HG03442 (cell line): ENCODE results near the gene SEPTIN3.

Experiments
- ATAC-seq: cut with Tn5 transposase; IDR thresholded peaks from one replicate; pipeline ENCODE4 v1.9.1; 2021; ENCODE audit warnings: mild to moderate bottlenecking, moderate library complexity; ENCODE audit not compliant: unreplicated experiment

The SEPTIN3 gene

DNA sequence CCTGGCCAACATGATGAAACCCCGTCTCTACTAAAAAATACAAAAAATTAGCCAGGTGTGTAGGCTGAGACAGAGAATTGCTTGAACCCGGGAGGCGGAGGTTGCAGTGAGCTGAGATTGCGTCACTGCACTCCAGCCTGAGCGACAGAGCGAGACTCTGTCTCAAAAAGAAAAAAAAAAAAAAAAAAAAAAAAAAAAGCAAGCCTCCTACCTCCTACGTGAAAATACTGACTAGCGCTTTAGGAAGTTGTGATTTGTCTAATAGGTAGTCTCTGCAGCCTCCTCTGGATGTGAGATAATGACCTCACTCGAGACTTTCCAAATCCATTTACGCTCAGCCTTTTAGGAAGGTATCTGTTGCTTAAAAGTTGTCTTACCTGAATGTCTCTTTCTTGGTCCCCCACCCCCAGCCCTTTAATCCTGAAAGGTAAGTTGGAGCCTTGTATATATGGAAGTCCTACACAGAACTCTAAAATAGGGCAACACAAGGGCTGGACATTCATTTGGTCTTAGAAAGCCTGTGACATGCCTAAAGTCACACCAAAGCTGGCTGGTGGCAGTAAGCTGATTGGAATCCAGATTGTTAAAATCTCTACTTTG lies 5.5 kb downstream of the SEPTIN3 start:
- no peak for ATAC-seq

DNA sequence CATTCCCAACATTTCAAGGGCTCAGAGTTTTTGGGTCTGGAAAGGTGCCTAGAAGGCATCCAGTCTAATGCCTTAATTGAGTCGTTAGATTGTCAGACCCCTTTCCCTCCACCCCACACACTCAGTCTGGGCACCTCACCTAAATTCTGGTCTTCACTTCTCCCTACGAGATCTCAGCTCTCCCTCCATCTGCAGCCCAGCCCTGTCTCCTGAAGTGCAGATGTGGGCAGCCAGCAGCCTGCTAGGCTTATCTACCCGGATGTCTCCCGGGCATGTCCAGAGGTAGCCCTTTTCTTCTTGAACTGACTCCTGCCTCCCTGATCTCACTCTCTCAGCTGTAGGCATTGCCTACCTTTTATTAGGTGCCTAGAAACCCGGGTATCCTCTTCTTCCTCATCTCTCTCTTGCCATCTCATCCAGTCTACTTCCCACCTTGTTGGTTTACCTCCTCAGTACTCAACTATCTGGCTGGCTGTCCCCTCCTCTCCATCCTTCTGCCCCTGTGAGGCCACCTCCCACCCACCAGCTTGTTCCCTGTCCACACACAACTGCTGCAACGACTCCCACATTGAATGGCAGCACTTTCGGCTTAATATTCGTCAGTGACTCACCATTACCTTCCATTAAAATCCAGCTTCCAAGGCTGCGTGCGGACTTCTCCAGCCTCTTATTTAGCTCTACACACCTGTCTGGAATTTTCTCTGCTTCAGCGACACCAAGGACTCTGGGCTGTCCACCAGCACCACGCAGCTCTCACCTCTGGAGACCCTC lies 6.2 kb downstream of the SEPTIN3 start:
- ATAC-seq, result no peak

DNA sequence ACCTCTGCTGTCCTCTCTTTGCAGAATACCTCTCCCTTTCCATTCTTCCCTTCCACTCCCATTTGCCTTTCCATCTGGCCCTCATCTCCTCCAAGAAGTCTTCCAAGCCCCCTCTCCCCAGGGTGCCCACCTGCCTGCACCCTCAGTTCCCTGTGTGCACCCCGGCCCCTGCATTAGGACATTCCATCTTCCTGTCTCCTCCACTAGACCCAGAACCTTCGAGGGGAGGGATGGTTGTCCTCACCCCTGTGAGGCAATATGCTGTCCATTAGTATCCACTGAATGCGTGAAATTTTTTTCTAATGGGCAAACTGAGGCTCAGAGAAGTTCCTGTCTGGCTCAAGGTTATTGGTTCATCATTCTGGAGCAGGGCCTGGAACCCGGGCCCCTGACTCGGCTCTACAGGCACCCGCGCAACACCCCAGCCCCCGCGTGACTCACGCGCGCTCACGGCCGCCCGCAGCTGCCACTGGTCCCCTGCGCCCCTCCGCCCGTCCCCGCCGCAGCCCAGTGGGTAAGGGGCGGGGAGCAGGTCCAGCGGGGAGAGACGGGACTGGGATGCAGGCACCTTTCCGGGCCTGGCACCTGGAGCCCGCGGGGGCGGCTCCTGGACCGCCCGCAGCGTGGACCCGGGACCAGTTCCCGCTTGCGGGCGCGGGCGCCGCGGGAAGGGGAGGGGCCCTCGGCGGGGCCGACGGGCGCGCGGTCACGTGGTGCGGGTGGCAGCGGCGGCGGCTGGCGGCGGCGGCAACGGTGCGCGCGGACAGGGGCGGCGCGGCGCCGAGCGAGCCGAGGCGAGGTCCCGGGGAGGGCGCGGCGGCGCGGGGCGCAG lies 7.0 kb downstream of the SEPTIN3 start:
- ATAC-seq, result no peak

DNA sequence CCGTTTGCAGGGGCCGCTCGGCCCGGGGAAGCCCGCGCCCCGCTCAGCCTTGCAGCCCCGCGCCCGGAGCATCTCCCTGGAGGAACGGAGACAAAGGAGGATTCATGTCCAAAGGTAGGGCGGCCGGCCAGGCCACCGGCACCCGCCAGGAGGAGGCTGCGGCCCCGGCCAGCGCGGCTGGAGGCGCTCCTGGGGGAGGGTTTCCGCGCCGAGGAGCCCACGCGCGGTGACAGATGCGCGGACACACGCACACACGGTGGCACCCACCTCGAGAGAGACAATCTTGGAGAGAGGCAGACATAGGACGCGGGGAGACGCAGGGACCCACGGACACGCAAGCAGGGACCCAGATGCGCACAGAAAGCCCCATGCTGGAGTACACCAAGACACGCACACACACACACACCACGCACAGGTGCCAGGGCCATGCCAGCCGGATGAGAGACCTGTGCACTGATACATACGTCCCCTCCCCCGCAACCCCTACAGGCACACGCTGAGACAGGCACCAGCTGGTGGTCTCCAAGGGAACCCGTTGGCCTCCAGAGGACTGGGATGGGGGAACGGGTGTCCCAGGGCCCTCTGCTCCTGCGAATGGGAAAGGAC lies 7.8 kb downstream of the SEPTIN3 start:
- ATAC-seq, result no peak

DNA sequence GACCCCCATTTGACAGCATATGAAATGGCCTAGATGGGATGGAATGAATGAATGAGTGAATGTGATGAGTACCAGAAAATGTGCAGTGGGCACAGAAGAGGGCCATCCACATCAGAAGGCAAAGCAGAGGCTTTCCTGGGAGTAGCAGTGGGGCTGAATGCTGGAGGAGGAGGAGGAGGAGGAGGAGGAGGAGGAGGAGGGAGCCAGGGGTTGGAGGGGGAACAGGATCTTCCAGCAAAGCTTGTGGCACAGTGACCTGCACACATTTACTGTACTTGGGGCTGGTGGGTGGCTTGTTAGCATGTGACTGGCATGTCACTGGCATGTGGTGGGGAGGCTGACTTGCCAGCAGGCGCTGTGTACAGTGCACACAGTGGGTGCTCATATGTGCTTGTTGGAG lies 9.5 kb downstream of the SEPTIN3 start:
- ATAC-seq, result no peak

DNA sequence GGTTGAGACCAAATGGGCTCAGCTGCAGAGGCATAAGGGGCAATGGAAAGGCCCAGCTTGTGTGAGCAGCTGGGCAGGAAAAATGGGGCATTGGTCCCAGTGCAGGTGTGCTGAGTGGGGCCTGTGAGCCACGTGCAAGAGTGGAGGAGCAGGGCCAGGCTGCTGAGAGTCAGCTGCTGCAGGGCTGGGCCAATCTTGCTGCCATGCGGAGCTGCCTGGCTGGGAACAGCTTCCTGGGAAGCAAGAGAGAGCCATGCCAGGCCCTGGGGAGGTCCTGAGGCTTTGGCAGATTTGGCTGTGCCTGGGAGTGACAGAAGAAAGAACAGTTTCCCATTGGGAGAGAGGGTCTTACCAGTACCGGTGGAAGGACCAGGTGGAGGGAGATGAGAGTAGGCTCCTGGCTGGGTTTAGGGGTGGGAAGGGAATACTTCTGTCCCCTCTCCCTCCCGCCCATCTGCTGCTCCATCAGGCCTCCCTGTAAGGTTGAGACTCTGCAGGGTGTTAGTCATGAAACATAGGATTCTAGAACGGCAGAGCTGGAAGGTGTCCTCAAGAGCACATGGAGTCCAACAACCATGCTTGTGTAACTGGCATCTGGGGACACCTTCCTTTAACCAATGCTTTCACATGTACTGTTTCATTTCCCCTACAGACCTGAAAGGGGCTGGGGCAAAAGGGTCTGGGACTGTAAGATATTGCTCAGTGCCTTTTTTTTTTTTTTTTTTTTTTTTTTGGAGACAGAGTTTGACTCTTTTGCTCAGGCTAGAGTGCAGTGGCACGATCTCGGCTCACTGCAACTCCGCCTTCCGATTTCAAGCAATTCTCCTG lies 10.4 kb downstream of the SEPTIN3 start:
- no peak for ATAC-seq

DNA sequence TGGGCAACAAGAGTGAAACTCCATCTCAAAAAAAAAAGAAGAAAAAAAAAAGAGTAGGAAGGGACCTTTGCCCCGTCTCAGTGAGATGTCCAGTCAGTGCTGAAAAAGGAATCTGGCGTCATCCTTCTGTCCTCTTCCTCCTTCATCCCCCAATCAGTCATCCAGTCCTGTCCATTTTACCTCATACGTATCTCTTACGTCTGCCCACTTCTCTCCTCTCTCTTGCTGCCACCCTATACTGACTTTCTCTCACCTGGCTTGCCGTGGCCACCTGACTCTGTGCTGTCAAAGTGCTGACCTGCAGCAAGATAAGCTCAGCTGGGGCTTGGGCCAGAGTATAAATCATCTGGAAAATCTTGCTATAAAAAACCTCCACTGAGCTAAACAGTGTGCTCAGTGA lies 13.6 kb downstream of the SEPTIN3 start:
- no peak for ATAC-seq

DNA sequence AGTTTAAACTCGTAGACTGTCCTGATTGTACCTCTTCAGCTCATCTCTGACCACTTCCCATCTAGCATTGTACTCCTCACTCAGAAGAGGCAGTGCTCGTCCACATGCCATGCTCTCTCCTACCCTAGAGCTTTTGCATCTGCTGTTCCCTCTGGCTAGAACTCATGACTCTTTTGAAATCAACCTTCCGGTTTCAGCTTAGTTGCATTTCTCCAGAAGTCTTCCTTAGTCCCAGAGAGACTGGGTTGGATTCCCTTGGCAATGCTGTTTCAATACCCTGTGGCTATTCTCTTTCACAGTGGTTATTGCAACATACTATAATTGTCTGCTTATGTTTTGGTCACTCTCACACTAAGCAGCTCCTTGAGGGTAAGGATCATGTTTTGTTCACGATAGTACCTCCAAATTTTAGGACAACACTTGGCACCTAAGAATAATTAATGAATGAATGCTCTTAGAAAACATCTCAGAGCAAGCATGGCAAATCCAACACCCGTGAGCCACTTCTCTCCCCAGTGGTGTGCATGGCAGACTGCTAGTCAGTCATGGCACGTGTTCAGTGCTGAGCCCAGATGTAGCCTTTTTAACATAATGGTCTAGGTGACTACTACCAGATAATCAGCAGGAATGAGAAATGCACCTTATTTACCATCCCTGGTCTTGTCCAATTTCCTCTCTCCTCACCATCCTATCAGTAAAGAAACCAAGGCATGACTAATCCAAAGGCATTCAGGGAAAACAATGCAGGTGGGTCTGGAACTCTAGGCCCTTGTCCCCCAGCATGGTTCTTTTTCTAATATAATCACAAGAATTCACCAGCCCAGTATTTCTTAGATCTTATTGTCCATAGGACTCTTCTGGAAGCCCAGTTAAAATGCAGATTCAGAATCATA lies 14.5 kb downstream of the SEPTIN3 start:
- no peak for ATAC-seq

DNA sequence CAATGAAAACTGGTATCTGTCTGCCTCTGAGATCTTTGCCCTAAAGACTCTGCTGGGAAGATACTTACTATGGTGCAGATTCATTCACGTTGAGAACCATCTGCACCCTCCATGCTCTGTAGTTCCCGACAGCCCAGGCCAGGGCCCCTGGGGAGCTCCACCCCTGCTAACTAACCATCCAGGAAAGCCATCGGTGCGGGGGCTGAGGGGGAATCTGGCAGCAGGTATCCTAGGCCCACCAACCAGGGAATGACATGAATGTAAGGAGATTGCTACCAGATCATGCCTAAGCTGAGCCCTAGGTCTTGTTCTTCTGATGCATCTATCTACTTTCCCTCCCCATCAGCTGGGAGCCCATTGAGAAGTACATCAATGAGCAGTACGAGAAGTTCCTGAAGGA lies 18.0 kb downstream of the SEPTIN3 start:
- no peak for ATAC-seq

DNA sequence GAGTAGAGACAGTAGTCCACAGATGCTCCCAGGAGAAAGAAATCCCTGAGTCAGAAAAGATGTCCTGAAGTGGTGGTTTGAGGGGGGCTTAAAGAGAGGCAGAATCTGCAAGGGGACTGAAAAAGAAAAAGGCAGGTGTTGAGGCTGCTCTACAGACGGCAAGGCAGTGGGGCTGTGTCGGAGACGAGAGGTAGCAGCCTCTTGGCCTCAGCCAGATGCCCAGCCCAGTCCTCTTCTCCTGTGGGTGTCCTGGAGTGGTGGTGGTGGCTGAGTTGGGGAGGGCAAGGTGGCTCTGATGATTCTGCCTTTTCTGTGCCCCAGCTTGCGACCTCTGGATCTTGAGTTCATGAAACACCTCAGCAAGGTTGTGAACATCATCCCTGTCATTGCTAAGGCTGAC lies 20.0 kb downstream of the SEPTIN3 start:
- ATAC-seq, result no peak

DNA sequence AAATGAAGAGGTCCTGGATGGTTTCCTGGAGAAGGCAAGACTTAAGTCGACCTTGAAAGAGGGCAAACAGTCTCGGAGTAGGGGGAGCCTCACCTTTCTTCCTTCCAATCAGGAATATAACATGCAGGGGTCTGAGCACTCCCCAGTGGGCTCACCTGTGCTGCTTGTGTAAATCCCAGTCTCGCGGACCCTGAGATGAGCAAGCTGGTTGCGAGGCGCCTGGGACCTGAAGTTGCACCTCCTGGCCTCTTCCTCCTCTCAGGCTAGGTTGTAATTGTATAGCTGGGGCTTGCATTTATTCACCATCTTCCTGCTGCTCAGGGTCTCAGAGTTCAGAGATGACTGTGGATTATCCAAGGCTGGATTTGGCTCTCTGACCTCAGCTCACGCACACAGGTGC lies 21.9 kb downstream of the SEPTIN3 start:
- no peak for ATAC-seq

DNA sequence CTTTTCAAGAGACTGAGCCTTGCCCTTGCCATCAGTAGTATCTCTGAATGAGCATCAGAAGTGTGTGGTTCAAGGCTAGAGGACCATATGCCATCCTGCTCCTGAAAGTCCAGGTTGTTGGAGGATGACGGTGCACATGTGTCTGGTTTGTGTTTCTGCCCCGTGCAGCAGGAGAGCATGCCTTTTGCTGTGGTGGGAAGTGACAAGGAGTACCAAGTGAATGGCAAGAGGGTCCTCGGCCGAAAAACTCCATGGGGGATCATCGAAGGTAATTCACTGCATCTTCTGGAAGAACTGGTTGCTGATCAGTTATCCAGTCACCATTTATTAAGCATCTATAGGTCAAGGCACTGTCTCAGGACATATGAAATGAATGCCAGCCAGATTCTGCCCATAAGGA lies 23.3 kb downstream of the SEPTIN3 start:
- no peak for ATAC-seq

DNA sequence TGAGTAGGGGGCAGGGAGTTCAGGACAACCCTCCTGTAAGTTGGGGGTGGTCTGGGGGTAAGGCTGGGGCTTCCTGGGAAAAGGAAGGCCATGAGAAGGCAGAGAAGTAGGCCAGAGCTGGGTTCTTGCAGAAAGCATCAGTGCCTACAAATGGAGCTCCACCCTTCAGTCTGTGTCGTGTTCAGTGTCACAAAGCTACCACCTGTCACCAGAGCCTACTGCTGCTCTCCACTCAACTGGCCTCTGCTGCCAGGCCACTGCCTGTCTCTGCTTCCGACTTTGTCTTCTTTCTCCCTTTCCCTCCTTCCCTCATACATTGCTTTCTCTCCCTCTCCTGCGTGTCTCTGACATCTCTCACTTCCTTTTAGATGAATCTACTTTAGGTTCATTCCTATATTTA lies 26.0 kb downstream of the SEPTIN3 start:
- ATAC-seq, result no peak

DNA sequence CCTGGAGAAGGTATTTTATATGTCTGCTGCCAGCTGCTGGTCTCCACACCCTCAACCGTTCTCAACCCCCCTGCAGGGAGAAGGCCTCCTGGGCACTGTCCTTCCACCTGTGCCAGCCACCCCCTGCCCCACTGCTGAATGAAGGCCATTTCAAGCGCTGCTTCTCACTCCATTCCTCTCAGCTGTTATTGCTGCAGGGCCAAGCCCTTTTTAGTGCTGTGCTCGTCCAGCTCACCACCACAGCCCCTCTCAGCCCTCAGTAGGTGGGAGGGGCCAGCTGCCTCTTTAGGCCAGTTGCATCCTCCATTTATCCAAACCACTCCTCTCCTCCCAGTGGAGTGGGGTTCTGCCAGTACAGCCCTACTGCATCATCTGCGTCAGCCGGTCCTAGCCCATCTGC lies 27.6 kb downstream of the SEPTIN3 start:
- ATAC-seq, result no peak

DNA sequence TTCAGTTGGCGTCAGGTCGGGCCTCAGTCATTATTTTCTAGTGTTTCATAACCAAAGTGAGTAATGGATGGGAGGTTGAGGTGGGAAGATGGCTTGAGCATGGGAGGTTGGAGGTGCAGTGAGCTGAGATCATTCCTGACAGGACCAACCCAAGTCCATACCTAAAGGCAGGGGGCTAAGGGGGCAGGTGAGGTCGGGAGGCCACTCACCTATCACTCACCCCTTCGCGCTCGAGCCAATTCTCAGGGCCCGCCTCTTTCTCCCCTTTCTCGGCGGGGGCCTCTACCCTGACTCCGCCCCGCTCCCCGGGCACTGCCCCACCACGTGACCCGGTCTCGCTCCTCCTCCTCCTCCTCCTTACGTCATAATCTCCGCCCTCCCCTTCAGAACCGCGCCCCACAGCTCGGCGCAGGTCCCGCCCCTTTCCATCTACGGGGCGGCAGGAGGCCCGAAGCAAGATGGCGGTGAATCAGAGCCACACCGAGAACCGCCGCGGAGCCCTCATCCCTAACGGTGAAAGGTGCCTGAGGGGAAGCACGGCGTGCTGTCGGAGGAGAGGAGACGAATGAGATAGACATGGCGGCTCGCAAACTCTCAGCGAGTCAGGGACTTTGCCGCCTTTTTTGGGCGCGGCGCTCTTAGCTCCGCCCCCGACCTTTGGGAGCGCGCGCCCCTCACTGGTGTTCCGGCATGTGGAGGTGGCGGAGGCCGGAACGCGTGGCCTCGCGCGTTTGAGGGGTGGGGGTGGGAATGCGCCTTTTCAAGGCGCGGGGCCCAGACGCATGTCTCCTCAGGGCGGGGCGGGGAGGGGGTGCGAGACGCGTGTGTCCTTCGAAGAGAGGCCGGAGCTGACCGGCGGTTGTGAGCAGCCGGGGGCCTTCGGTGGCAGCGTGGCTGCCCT lies 29.4 kb downstream of the SEPTIN3 start, which contains the start of gene WBP2NL:
WBP2NL (plus strand) TSS at position 428 of the 901 bp plus-strand sequence; CDS start at position 459, 31 bp downstream.
- ATAC-seq, result peak; percentile 64

DNA sequence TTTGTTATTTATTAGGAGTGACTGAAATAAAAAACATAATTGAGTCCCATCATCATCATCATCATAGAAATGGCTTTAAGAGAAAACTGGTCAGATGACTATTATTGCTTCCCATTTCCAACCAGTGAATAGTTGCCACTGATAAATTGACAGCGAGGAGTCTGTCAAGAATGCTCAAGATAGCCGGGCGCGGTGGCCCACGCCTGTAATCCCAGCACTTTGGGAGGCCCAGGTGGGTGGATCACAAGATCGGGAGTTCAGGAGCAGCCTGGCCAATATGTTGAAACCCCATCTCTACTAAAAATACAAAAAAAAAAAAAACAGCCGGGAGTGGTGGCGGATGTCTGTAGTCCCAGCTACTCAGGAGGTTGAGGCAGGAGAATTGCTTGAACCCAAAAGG lies 31.2 kb downstream of the SEPTIN3 start:
- no peak for ATAC-seq

DNA sequence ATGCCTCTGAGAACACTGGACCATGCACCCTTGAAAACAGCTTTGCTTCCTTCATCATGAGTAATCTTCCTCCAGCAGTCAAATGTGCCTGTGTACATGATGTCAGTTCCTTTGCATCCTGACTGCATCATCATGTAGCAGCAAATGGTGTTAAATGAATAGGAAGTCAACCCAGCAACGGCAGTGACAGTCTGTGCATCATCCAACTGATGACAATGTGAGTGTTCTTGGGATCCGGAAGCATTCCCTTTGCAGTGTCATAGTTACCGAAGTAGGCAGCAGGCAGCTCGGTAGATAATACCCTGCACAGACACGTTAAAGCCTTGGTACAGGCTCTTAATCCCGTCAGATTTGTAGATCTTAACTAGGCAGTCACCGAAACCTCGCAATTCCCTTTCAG lies 31.9 kb downstream of the SEPTIN3 start:
- ATAC-seq, result no peak

DNA sequence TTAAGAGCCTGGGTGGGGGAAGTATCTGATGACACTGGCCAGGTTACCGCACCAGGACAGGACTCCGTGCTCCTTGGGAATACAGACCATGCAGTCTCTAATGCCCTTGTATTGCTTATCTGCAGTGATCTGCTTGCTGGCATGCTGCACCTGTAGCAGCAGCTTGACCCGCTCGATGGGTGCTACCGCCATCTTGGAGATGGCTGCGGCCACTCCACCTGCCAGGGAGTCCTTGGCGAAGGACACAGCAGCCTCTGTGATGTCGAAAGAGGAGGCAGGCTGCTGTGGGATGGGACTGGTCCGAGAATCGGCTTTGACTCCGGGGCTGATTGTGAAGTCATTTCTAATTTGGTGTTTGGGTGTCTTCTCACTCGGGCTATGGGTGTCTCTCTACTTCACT lies 32.5 kb downstream of the SEPTIN3 start:
- ATAC-seq, result no peak

DNA sequence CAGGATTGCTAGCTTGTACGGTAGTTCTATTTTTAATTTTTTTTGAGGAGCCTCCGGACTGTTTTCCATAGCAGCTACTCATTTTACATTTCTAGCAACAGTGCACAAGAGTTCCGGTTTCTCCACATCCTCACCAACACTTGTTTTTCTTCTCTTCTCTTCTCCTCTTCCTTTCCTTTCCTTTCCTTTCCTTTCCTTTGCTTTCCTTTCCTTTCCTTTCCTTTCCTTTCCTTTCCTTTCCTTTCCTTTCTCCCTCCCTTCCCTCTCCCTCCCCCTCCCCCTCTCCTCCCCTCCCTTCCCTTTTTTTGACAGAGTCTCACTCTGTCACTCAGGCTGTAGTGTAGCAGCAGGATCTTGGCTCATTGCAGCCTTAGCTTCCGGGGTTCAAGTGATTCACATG lies 38.7 kb downstream of the SEPTIN3 start:
- ATAC-seq, result no peak
